HG03558 (cell line): ENCODE data around the gene KRTAP4-8.
"Not testable (repeated sequence)": the region's sequence is repeated elsewhere in the genome, so short reads cannot be mapped to it uniquely, and the experiment has no call there.

ENCODE experiments used
- ATAC-seq: cut with Tn5 transposase; IDR thresholded peaks from one replicate; pipeline ENCODE4 v1.9.1; 2021; ENCODE audit warnings: moderate number of reproducible peaks; ENCODE audit not compliant: unreplicated experiment; ENCODE audit errors: extremely low read depth

KRTAP4-8 gene

GRCh38 chr17:41098042-41098441 lies at the start of gene KRTAP4-8:
KRTAP4-8 (minus strand) TSS chr17:41098142; CDS start chr17:41098084, 58 bp downstream.
- no peak for ATAC-seq

GRCh38 chr17:41145261-41145660 lies 47.3 kb upstream of the KRTAP4-8 start:
- no peak for ATAC-seq

GRCh38 chr17:41144846-41145245 lies 46.9 kb upstream of the KRTAP4-8 start:
- no peak for ATAC-seq

GRCh38 chr17:41141361-41141760 lies 43.4 kb upstream of the KRTAP4-8 start:
- no peak for ATAC-seq

- ATAC-seq = no peak
These were observed 42.6 kb upstream of the KRTAP4-8 start, which contains the start of gene KRTAP4-6 for GRCh38 chr17:41140360-41141131. KRTAP4-6 (minus strand) TSS chr17:41140544; CDS start chr17:41140487, 57 bp downstream.

- ATAC-seq = not testable (repeated sequence)
These were observed 41.9 kb upstream of the KRTAP4-8 start for GRCh38 chr17:41139865-41140264.

GRCh38 chr17:41133880-41134735 lies 36.2 kb upstream of the KRTAP4-8 start:
- ATAC-seq = no peak

- ATAC-seq = no peak
These were observed 34.0 kb upstream of the KRTAP4-8 start for GRCh38 chr17:41131979-41132378.

- no peak for ATAC-seq
These were observed 29.4 kb upstream of the KRTAP4-8 start for GRCh38 chr17:41127371-41127770.

GRCh38 chr17:41126412-41126811 lies 28.5 kb upstream of the KRTAP4-8 start:
- ATAC-seq = no peak

GRCh38 chr17:41125064-41125463 lies 27.1 kb upstream of the KRTAP4-8 start:
- ATAC-seq = no peak

GRCh38 chr17:41123991-41124371 lies 26.0 kb upstream of the KRTAP4-8 start, which contains the start of gene KRTAP4-12:
KRTAP4-12 (minus strand) TSS chr17:41124182; CDS start chr17:41124122, 60 bp downstream.
- not testable (repeated sequence) for ATAC-seq

- not testable (repeated sequence) for ATAC-seq
These were observed 25.5 kb upstream of the KRTAP4-8 start for GRCh38 chr17:41123292-41123990.

- no peak for ATAC-seq
These were observed 23.8 kb upstream of the KRTAP4-8 start for GRCh38 chr17:41121742-41122141.

- ATAC-seq = not testable (repeated sequence)
These were observed 22.1 kb upstream of the KRTAP4-8 start for GRCh38 chr17:41119696-41120690.

GRCh38 chr17:41118721-41119120 lies 20.8 kb upstream of the KRTAP4-8 start:
- no peak for ATAC-seq

GRCh38 chr17:41117846-41118386 lies 20.0 kb upstream of the KRTAP4-8 start, which contains the start of gene KRTAP4-11:
KRTAP4-11 (minus strand) TSS chr17:41118373; CDS start chr17:41118315, 58 bp downstream.
- not testable (repeated sequence) for ATAC-seq

GRCh38 chr17:41116297-41116696 lies 18.4 kb upstream of the KRTAP4-8 start:
- no peak for ATAC-seq
